Thyroid gland (tissue), 4 donors: Measurements from ENCODE around the gene CTDSPL.

Source experiments
- CTCF ChIP-seq, 6 experiments: fragments of 200-600 bp in 3 of 6; fragments of 450-650 bp in 3 of 6; sonication (generic) in 3 of 6; IDR thresholded peaks; one replicate each; pipeline ENCODE4 v1.5.1; 2016 to 2019; ENCODE audit warnings: antibody characterized with exemption in 6 of 6, mild to moderate bottlenecking in 2 of 6, inconsistent platforms in 1 of 6, moderate library complexity in 1 of 6
- POLR2A ChIP-seq, 2 donors: fragments of 450-650 bp; IDR thresholded peaks; one replicate each; pipeline ENCODE4 v1.6.1; 2017; ENCODE audit warnings: antibody characterized with exemption in 2 of 2, mild to moderate bottlenecking in 2 of 2, moderate library complexity in 1 of 2

- TF ChIP-seq CTCF (IDR thresholded peaks at IDR 0.05) (no peak), POLR2A (IDR thresholded peaks at IDR 0.05) (no peak)
Measured at GRCh38 chr3:37820286-37820685, 41.4 kb upstream of the CTDSPL start.
